Neural crest cell (in vitro differentiated cells): ENCODE data around the gene CTNNA3. TPM values are rescaled to one million over a fixed set of nuclear protein-coding genes. Genes with fewer than 3 reads are reported as not detected.

Experiments
- DNase-seq: peaks from one replicate; pipeline ENCODE4 v3.0.0; 2021; ENCODE audit warnings: low read depth, mixed read lengths, low spot score
- H3K27ac Mint-ChIP-seq: one replicate; pipeline ENCODE4 v1.8.0; 2021; ENCODE audit warnings: mild to moderate bottlenecking, mixed read lengths; ENCODE audit not compliant: unreplicated experiment
- H3K27me3 Mint-ChIP-seq: 2 replicates; pipeline ENCODE4 v1.8.0; 2021; ENCODE audit warnings: low read depth, mild to moderate bottlenecking, mixed read lengths
- H3K36me3 Mint-ChIP-seq: 2 replicates; pipeline ENCODE4 v1.8.0; 2021; ENCODE audit warnings: low read depth, mild to moderate bottlenecking, mixed read lengths
- H3K4me1 Mint-ChIP-seq: 2 replicates; pipeline ENCODE4 v1.8.0; 2021; ENCODE audit warnings: mixed read lengths
- H3K4me3 Mint-ChIP-seq: one replicate; pipeline ENCODE4 v1.8.0; 2021; ENCODE audit warnings: mild to moderate bottlenecking, mixed read lengths
- H3K9me3 Mint-ChIP-seq: 2 replicates; pipeline ENCODE4 v1.8.0; 2021; ENCODE audit warnings: mixed read lengths
- CTCF ChIP-seq: fragments of 200-600 bp; sonication (generic); conservative IDR thresholded peaks from 2 replicates; pipeline ENCODE4 v1.5.0; 2021; ENCODE audit warnings: antibody characterized with exemption, mild to moderate bottlenecking
- total RNA-seq: library from RNA; stranded (reverse); gene quantifications from 2 replicates; pipeline ENCODE4 v1.2.1, GENCODE V29; 2021

CTNNA3 gene
- total RNA-seq, 1 donor from 2014 or later: 4.7 TPM

- Mint-ChIP-seq H3K9me3 (no peaks in the 10 kb centered on the region), H3K27me3 (no peaks in the 10 kb centered on the region), H3K27ac (no peak overlapping the region), H3K36me3 (no peaks in the 10 kb centered on the region), H3K4me1 (no peaks in the 10 kb centered on the region), H3K4me3 (no peak overlapping the region)
- no peak for TF ChIP-seq CTCF
- DNase-seq: no peak
Measured at GRCh38 chr10:66996996-66997395, 699.0 kb downstream of the CTNNA3 start.

GRCh38 chr10:66990143-66990830 is 705.7 kb downstream of the CTNNA3 start:
- Mint-ChIP-seq H3K27me3 (no peaks in the 10 kb centered on the region), H3K4me3 (no peak overlapping the region), H3K36me3 (no peaks in the 10 kb centered on the region), H3K4me1 (no peaks in the 10 kb centered on the region), H3K9me3 (no peaks in the 10 kb centered on the region), H3K27ac (no peak overlapping the region)
- no peak for DNase-seq
- no peak for TF ChIP-seq CTCF

- Mint-ChIP-seq H3K9me3 (no peaks in the 10 kb centered on the region), H3K27me3 (no peaks in the 10 kb centered on the region), H3K4me3 (no peak overlapping the region), H3K4me1 (no peaks in the 10 kb centered on the region), H3K27ac (no peak overlapping the region), H3K36me3 (no peaks in the 10 kb centered on the region)
- DNase-seq: no peak
- TF ChIP-seq CTCF: no peak
Measured at GRCh38 chr10:66983475-66983818, 712.5 kb downstream of the CTNNA3 start.

GRCh38 chr10:66982792-66983474 is 713.1 kb downstream of the CTNNA3 start:
- Mint-ChIP-seq H3K9me3 (no peaks in the 10 kb centered on the region), H3K4me1 (no peaks in the 10 kb centered on the region), H3K4me3 (no peak overlapping the region), H3K27ac (no peak overlapping the region), H3K27me3 (no peaks in the 10 kb centered on the region), H3K36me3 (no peaks in the 10 kb centered on the region)
- DNase-seq: no peak
- no peak for TF ChIP-seq CTCF

GRCh38 chr10:66982053-66982420 is 714.0 kb downstream of the CTNNA3 start:
- no peaks in the 10 kb centered on the region for H3K27me3 Mint-ChIP-seq
- DNase-seq: no peak
- no peaks in the 10 kb centered on the region for H3K36me3 Mint-ChIP-seq
- H3K27ac Mint-ChIP-seq: no peak overlapping the region
- TF ChIP-seq CTCF: no peak
- no peaks in the 10 kb centered on the region for H3K4me1 Mint-ChIP-seq
- no peak overlapping the region for H3K4me3 Mint-ChIP-seq
- H3K9me3 Mint-ChIP-seq: no peaks in the 10 kb centered on the region
